A549 (cell line): ENCODE data around the gene COL1A1.

Source experiments
- BHLHE40 ChIP-seq: IDR thresholded peaks from 2 replicates; pipeline ENCODE4 v1.6.1; 2012; ENCODE audit warnings: low read depth, low read length, inconsistent platforms
- CTCF ChIP-seq: fragments of >200 bp; sonication (Bioruptor Twin); formaldehyde crosslinking; IDR thresholded peaks from 3 replicates; pipeline ENCODE4 v1.5.1; 2016
- EP300 ChIP-seq, 2 experiments: fragments of >200 bp; sonication (Bioruptor Twin); formaldehyde crosslinking; IDR thresholded peaks; 2 replicates in 1 of 2; 3 replicates in 1 of 2; pipeline ENCODE4 v1.6.1; 2016 to 2017
- HOXB5 ChIP-seq: fragments of 250-450 bp; sonication (Bioruptor Pico); IDR thresholded peaks from 2 replicates; pipeline ENCODE4 v1.5.0; 2020; ENCODE audit warnings: mild to moderate bottlenecking, moderate library complexity
- MAZ ChIP-seq: fragments of 150-350 bp; IDR thresholded peaks from 2 replicates; pipeline ENCODE4 v1.6.1; 2014; ENCODE audit warnings: antibody characterized with exemption, low read depth, low read length, borderline replicate concordance
- POLR2A ChIP-seq: IDR thresholded peaks from 2 replicates; pipeline ENCODE4 v1.6.1; 2012; ENCODE audit warnings: mild to moderate bottlenecking, low read length
- REST ChIP-seq: fragments of 200-600 bp; sonication (generic); IDR thresholded peaks from 2 replicates; pipeline ENCODE4 v1.6.1; 2016; ENCODE audit warnings: antibody characterized with exemption, mild to moderate bottlenecking, moderate library complexity
- RNF2 ChIP-seq: fragments of 200-600 bp; sonication (generic); IDR thresholded peaks from 2 replicates; pipeline ENCODE4 v1.6.1; 2016; ENCODE audit warnings: low read depth, mild to moderate bottlenecking, antibody characterized with exemption, moderate library complexity, borderline replicate concordance
- SREBF2 ChIP-seq: fragments of 450-650 bp; IDR thresholded peaks from 2 replicates; pipeline ENCODE4 v1.6.1; 2014; ENCODE audit warnings: mild to moderate bottlenecking, moderate library complexity
- USF2 ChIP-seq: fragments of 450-650 bp; IDR thresholded peaks from 2 replicates; pipeline ENCODE4 v1.6.1; 2014; ENCODE audit warnings: antibody characterized with exemption
- TF ChIP-seq, protein P1 (sequence below): IDR thresholded peaks from 2 replicates; pipeline ENCODE4 v1.6.1; 2012

DNA sequence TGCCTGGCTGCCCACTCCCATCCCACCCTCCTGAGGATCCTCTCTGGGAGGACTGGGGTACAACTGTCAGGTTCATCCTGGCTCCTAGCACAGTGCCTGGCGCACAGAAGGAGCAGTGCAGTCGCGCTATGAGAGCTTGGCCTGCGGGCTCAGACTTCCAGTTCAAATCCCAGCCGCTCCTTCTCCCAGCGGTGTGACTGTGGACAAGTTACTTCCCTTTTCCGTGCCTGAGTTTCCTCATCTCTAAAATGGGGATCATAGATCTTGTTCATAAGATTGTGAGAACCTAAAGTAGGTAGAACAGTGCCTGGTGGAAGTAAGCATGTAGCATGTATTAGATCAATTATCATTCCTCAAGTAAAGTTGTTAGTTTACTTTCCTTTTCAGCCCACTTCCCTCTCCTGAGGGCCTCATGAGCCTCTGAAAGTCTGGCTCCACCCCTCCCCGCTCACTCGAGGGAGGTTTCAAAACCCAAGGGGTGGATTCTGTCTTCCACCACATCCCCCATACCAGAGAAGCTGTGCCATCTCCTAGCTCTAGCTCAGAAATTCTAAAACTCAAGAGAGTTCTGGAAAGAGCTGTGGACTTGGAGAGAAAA lies 19.9 kb upstream of the COL1A1 start:
- TF ChIP-seq CTCF (no peak), SREBF2 (no peak), MAZ (no peak), USF2 (no peak), POLR2A (no peak), BHLHE40 (no peak), RNF2 (no peak), REST (no peak), HOXB5 (CRISPR knock-in tag) (no peak), EP300 (IDR thresholded peaks at IDR 0.05) (no peak)
- TF ChIP-seq, protein P1, sequence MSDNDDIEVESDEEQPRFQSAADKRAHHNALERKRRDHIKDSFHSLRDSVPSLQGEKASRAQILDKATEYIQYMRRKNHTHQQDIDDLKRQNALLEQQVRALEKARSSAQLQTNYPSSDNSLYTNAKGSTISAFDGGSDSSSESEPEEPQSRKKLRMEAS, result no peak
